Airway epithelial cell (primary cell): ENCODE results near the gene HLA-DQB2. TPM values are rescaled to one million over a fixed set of nuclear protein-coding genes. Genes with fewer than 3 reads are reported as not detected.

ENCODE experiments used
- total RNA-seq: library from RNA; depleted of rRNA; stranded (reverse); fragments of >200 nt; gene quantifications from 2 replicates; pipeline ENCODE4 v1.2.3, GENCODE V29; 2015

HLA-DQB2 gene
- total RNA-seq, result not detected in 2 replicates

DNA sequence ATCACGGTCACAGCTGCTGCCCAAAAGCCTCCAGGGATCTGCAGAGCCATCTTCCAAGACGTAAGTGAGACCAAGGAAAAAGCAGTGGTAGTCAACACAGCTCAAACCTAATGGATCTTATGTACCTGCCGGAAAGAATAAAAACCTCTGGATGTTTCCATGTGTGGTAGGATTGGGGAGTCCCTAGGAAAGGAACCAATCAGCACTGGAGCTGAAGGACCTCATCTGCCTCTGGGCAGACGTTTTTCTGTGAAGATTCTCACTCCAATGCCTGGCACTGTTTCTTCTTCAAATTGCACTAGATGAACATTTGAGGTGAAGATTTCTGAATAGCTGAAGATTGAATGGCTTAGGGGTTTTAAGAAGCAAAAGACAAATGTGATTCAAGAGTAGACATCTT is at the start of gene HLA-DQB2:
TSS of gene HLA-DQB2 (minus strand) at position 112 of the 400 bp plus-strand sequence. CDS start at position 50, 62 bp downstream.

DNA sequence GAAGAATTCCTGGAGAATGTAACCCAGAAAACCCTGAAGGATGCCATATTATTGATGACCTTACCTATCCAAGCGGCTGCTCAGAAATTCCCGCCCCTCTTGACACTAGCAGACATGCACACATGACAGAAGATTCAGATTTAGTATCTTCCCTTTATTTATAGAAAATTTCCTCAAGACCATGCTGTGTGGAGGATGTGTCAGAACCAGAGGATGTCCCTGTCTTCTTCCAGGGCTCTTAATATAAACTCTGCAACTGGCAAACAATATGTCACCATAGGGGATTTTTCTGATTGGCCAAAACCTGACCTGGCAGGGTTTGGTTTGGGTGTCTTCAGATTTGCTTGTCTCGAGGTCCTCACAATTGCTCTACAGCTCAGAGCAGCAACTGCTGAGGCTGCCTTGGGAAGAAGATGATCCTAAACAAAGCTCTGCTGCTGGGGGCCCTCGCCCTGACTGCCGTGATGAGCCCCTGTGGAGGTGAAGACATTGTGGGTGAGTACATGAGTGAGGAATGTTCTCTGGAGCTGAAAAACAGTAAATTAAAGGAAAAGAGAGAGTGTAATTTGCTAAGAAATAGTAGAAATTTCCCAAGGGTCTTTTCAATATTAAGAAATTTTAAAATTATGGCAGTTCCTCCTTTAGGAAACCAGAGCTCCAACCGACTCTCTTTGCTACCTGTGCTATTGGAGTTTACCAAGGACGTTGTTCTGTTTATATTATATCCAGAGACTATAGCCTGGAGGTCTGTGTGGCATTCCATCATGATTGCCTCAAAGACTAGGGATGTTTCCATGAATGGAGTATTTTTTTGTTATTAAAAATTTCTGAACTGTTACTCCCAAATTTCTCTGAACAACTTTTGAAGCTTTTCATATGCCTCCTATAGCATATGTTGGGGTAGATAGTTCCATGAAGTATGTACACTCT is 22.0 kb downstream of the HLA-DQB2 start, which contains the start of gene HLA-DQA2:
TSS of gene HLA-DQA2 (plus strand) at position 361 of the 930 bp plus-strand sequence. CDS start at position 414, 53 bp downstream.

Other genes with a start within 250 kb of the HLA-DQB2 start
- gene HLA-DRB5, start 233.2 kb downstream of the HLA-DQB2 start, total RNA-seq, result not detected in 2 replicates
- gene HLA-DRB1, start 173.7 kb downstream of the HLA-DQB2 start, total RNA-seq, result 0.14 TPM in 1 of 2 replicates, not detected in the other
- not detected in 2 replicates for gene HLA-DQA1, start 126.1 kb downstream of the HLA-DQB2 start, total RNA-seq
- 0.21 and 2.0 TPM in 2 replicates for gene HLA-DQB1, start 96.9 kb downstream of the HLA-DQB2 start, total RNA-seq
- not detected in 2 replicates for gene HLA-DQA2, start 22.1 kb downstream of the HLA-DQB2 start, total RNA-seq
- gene HLA-DOB, start 53.5 kb upstream of the HLA-DQB2 start, total RNA-seq, result 1.5 and 2.2 TPM in 2 replicates
- 16.2 and 16.4 TPM in 2 replicates for gene TAP2, start 75.2 kb upstream of the HLA-DQB2 start, total RNA-seq
- gene PSMB8, start 80.5 kb upstream of the HLA-DQB2 start, total RNA-seq, result 18.8 and 20.0 TPM in 2 replicates
- gene TAP1, start 90.2 kb upstream of the HLA-DQB2 start, total RNA-seq, result 27.2 and 28.7 TPM in 2 replicates
- 1.6 and 4.5 TPM in 2 replicates for gene PSMB9, start 90.7 kb upstream of the HLA-DQB2 start, total RNA-seq
- gene HLA-DMB, start 177.5 kb upstream of the HLA-DQB2 start, total RNA-seq, result not detected in 2 replicates
- gene HLA-DMA, start 189.6 kb upstream of the HLA-DQB2 start, total RNA-seq, result 0.28 and 1.6 TPM in 2 replicates
- gene BRD2, start 205.1 kb upstream of the HLA-DQB2 start, total RNA-seq, result 103 and 130 TPM in 2 replicates
- gene HLA-DOA, start 246.1 kb upstream of the HLA-DQB2 start, total RNA-seq, result 0.07 TPM in 1 of 2 replicates, not detected in the other